ENCODE measurements around the gene DBN1. TPM values are rescaled to one million over a fixed set of nuclear protein-coding genes. Genes with fewer than 3 reads are reported as not detected.
"Not testable (repeated sequence)": the region's sequence is repeated elsewhere in the genome, so short reads cannot be mapped to it uniquely, and the experiment has no call there.

DBN1 gene
- total RNA-seq, 1 experiment from 2014 or later, result 343 TPM

DNA sequence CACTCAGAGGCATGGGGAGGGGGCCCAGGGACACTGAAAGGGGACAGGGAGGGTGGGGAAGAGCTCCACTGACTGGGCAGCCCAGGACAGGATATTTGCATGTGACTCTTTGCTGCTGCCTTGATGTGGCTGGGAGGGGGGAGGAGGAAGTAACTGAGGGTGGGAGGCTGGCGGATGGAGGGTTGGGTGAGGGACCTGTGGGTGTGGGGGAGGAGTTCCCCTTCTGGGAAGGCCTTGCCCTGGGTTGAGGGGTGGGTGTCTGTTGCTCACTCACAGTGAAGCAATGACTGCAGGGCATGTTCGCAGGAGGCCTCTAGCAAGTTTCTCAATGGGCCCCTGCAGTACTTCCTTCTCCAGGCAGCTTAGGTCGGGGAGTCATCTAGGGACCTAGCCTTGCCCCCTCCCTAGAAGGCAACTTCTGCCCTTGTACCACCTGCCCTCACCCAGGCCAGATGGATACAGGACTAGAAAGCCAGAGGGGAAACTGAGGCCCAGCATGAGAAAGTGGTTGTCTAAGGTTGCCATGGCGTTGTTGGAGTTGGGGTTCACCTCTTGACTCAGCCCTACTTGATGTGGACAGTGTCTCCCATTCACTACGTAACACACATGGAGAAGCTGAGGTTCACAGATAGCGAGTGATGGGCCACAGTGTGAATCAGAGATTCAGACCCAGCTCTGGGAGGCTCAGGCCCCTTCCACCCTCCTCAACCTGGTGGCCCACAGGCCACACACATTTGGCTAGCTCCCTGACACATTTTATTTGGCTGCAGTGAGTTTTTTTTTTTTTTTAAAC lies 44.0 kb downstream of the DBN1 start:
- no peak for DNase-seq (ENCODE audit: low spot score)

DNA sequence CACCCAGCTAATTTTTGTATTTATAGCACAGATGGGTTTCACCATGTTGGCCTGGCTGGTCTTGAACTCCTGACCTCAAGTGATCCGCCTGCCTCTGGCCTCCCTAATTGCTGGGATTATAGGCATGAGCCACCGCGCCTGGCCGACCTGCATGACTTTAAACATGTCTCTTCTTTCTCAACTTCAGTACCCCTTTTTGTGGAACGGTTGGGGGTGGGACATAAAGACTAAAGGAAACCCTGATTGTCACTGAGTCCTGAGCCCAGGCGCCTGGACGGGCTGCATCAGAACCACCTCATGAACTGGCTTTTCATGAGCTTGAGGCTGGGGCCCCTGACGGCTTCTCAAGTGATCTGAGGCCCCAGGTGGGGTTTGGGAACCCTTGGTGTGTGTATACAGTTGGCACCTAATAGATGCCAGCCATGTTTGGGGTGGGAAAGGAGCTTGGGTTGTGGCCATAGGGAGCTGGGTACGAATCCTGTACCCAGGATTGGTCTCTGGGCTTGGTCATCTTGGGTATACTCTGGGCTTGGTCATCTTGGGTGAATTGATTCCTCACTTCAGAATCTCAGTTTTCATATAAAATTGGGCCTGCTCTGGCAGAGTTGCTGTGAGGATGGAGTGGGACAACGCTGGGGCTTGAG lies 44.7 kb downstream of the DBN1 start:
- no peak for DNase-seq (ENCODE audit: low spot score)

DNA sequence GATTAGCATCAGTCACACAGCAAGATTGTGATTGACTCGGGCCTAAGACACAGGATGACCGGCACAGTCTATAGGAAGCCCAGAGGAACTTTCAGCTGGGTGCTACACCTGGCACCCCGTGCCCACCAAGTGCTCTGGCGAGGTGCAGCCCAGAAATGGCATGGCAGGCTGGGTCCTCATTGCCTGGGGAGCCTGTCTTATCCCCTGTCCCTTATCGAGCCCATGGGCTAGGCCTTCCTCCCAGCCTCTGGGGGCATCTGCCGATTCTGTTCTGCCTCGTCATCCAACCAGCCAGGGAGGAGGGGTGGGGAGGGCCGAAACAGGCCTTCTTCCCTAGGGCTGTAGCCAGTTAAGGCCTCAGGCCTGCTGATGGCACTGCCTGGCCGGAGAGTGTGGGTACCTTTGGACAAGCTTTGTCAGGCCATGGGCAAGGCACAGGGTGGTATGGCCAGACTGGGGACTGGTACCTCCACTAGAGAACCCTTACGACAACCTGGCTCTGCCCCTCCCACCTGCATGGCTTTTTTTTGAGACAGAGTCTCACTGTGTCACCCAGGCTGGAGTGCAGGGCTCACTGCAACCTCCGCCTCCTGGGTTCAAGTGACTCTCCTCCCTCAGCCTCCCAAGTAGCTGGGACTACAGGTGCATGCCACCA lies 45.4 kb downstream of the DBN1 start:
- DNase-seq (ENCODE audit: low spot score), result no peak

DNA sequence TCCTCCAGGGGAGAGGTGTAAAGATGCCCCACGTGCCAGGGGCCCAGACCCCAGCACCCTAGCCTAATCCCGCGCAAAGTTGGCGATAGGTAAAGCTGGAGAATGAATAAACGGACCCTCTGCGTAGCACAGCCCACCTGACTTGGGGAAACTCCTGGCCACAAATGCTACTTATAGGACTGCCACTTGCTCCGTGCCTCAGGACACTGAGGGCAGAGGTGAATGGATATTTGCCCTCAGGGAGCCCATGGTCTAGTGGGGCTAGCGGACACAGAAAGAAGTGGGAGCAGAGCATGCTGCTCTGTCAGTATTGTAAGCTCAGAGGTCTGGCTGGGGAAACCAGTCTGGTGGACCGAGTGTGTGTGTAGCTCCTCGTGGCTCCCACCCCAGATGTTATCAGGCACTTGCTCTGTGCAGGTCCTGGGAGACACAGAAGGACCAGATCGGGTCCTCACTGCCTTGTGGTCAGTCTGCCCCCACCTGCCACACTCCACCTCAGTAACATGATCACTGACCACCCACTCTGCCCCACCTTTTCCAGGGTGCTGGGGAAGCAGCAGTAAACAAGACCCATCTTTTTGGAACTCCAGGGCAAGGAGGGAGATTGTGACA lies 46.1 kb downstream of the DBN1 start:
- DNase-seq (ENCODE audit: low spot score), result no peak

DNA sequence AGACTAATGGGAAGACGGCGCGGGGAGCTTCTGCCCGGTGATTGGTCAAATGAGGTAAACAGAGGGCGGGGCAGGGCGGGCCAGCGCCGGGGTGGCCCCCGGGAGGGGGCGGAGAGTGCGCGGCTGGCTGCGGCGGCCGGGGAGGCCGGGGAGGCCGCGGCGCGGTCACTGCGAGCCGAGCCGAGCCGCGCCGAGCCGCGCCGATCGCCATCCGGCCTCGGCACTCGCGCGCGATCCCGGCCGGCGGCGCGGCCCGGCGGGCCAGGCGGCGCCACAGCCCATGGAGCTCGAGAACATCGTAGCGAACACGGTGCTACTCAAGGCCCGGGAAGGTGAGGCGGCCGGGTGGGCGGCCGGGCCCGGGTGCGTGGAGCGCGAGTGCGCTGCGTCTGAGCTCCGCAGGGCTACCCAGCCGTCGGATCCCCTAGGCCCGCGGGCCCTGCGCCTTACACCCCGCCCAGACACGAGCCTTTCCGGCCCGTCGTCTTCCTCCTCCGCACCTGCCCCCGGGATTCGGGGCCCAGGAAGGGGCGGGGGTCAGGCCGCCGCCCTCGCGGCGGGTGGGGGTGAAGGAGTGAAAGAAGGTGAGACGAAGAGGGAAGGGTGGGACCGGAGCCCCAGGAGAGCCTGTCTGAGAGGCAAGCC lies 46.7 kb downstream of the DBN1 start, which contains the start of gene GRK6:
TSS of gene GRK6 (plus strand) at position 111 of the 645 bp plus-strand sequence. CDS start at position 281, 170 bp downstream.
- DNase-seq (ENCODE audit: low spot score), result no peak

DNA sequence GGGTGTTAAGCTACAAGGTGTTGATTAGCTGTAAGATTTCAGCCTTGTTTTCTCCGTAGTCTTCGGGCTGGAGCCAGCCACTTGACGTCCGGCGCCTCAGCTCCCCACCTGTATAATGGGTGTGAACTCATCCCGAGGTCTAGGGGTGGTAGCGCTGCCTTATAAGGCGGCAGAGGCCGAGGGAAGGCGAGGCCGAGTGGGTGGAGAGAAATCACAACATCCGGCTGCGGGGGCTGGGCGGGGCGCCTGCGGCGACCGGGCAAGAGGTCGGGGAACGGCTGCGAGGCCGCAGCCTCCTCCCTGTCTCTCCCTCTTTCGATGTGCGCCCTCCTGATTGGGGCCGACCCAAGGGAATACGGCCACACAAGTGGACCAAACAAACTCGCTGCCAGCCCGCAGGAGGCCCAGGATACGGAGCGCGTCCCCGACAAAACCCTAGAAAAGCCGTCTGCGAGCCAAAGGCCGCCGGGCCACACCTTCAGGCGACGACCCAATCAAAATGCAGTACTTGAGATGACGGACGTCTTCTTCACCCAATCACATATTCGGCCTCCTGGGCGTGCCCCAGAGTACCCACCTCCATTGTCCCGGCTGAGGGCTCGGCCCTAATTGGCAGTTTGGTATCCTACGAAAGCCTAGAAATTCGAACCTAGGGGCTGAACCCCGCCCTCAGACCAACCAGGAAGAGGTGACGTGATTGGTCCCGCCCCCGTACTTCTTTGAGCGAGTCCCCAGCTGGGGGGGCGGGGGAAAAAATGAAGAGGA lies 47.5 kb downstream of the DBN1 start:
- peak; percentile 100 for DNase-seq (ENCODE audit: low spot score)

DNA sequence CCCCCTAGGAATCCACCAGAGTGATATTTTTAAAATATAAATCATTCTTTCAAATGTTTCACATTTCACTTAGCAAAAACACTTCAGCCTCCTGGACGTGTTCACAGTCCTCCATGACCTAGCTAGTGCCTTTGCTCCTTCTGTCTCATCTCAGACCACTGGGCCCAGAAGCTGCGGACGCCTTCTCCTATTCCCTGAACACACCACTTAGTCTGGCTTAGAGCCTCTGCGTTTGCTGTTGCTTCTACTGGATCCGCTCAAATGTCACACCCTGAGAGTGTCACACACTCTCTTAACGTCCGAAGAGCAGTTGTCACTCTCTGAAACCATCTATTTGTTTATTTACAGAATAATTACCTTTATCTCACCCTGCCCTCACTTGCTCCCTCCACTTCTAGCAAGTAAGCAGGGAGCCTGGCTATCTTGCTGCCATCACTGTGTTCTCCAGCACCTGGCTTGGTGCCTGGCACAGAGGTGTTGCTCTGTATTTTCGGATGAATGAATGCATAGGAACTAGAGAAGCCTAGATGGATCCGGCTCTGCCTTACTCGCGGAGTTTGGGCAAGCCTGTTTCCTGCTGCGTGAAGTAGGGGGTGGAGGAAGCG lies 48.1 kb downstream of the DBN1 start:
- no peak for DNase-seq (ENCODE audit: low spot score)

DNA sequence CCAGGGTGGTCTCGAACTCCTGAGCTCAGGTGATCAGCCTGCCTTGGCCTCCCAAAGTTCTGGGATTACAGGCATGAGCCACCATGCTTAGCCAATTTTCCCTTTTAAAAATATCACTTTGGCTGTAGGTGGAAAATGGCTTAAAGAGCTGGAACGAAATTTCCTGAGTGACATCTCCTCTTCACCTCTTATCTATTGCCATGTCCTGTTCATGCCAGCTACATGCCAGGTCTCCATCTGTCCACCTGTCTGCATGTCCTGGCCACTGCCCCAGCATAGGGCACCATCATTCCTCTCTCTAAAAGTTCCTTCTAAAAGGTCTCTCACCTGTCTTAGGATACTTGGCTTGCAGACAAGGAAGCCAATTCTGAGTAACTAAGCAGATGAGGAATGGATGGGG lies 49.8 kb downstream of the DBN1 start:
- DNase-seq (ENCODE audit: low spot score), result no peak

DNA sequence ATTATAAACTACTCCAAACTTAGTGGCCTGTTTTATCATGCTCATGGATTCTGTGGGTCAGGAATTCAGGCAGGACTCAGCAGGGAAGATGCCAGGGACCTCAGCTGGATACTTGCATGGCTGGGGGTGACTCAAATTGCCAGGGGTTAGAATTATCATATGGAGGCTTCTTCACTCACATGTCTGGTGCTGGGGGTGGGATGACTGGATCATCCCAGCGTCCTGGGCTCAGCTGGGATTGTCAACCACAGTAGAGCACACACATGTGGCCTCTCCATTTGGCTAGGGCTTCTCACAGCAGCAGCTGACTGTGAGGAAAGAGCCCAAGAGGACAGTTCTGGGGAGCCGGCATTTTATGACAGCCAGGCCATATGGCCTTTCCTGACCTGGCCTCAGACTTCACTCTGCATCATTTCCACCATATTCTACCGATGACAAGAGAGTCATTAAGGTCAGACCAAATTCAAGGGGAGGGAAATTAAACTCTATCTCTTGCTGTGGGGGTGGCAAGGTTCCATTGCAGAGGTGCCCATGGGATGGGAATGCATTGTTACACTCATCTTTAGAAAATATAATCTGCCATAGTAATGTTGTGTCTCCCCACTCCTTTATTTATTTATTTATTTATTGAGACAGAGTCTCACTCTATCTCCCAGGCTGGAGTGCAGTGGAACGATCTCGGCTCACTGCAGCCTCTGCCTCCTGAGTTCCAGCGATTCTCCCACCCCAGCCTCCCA lies 52.2 kb downstream of the DBN1 start:
- DNase-seq (ENCODE audit: low spot score), result no peak

DNA sequence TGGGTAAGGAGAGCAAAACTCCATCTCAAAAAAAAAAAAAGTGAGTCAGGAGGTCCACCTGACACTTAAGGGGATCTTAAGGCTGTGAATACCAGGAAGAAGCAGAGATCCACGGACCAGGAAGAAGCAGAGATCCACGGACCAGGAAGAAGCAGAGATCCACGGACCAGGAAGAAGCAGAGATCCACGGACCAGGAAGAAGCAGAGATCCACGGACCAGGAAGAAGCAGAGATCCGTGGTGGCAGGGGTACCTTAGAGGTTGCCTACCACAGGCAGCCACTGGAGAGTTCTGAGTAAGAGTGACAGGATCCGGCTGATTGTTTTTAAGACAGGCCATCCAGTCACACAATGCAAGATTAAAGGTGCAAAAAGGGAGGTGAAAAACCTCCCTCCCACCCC lies 53.0 kb downstream of the DBN1 start:
- DNase-seq (ENCODE audit: low spot score), result not testable (repeated sequence)

DNA sequence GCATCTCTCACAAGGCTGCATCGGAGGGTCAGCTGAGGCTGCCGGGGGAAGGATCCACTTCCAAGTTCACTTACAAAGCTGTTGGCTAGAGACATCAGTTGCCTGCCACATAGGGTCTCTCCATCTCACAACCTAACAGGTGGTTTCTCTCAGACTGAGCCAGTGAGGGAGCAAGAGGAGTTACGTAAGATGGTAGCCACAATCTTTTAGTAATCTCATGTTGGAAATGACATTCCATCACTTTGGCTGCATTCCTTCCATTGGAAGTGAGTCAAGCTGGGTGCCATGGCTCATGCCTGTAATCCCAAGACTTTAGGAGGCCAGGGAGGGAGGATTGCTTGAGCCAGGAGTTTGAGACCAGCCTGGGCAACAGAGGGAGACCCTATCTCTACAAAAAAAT lies 54.4 kb downstream of the DBN1 start:
- peak; percentile 42 for DNase-seq (ENCODE audit: low spot score)

DNA sequence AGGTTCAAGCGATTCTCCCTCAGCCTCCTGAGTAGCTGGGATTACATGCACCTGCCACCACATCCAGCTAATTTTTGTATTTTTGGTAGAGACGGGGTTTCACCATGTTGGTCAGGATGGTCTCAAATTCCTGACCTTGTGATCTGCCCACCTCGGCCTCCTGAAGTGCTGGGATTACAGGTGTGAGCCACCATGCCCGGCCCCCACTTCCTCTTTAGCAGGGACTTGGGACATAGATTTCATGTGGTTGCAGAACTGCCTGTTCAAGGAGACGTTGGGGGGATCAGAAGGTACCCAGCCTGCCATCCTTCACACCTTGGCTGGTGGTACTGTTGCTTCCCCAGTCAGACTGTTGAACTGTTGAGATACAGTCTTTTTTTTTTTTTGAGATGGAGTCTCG lies 56.4 kb downstream of the DBN1 start:
- not testable (repeated sequence) for DNase-seq (ENCODE audit: low spot score)

DNA sequence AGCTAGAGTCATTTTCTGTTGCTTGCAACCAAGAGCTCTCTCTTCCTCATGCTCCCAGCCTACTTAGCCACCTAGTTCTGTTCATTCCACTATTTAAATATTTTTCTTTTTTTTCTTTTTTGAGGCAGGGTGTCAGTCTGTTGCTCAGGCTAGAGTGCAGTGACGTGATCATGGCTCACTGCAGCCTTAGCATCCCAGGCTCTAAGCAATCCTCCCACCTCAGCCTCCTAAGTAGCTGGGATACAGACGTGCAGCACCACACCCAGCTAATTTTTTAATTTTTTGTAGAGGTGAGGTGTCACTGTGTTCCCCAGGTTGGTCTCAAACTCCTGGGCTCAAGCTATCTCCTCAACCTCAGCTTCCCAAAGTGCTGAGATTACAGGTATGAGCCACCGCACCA lies 59.0 kb downstream of the DBN1 start:
- DNase-seq (ENCODE audit: low spot score), result no peak

DNA sequence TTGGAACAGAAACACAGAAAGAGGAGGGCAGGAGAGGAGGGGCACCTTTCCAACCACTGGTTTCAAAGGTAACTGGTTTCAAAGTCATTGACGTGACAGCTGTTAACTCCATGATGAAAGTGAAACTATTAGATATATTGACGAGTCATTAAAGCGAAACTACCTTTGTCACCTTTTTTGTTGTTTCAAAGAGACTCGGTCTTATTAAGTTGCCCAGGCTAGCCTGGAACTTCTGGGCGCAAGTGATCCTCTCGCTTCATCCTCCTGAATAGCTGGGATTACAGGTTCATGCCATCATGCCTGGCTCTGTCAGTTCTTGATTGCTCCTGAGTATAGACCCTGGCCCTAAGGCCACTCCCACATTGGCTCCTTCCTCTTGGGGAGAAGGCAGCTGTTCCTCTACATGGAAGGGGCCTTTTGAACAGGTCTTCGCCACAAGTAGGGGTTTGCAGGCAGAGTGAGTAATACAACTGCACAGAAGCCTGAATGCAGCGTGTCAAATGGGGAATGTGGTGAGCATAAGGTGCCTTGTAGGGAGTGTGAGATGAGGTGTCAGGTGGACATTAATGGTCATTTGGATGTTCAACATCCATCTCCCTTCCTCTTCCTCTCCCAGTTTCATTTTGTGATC lies 60.7 kb downstream of the DBN1 start:
- DNase-seq (ENCODE audit: low spot score), result no peak

DNA sequence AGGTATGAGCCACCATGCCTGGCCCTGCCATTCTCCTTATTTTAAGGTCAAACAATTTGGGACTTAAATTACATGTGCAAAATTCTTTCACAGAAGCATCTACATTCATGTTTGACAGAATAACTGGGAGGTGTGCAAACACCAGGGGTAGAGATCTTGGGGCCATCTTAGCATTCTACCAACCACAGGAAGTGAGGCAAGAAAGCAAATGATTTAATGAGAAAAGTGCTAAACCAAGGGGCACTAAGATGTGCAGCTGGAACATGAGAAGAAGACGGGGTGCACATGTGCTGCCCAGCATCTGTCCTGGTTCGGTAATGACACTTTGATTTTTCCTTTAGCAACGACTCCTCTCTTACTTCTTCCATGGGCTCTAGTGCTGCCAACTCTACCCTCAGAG lies 62.9 kb downstream of the DBN1 start:
- no peak for DNase-seq (ENCODE audit: low spot score)

DNA sequence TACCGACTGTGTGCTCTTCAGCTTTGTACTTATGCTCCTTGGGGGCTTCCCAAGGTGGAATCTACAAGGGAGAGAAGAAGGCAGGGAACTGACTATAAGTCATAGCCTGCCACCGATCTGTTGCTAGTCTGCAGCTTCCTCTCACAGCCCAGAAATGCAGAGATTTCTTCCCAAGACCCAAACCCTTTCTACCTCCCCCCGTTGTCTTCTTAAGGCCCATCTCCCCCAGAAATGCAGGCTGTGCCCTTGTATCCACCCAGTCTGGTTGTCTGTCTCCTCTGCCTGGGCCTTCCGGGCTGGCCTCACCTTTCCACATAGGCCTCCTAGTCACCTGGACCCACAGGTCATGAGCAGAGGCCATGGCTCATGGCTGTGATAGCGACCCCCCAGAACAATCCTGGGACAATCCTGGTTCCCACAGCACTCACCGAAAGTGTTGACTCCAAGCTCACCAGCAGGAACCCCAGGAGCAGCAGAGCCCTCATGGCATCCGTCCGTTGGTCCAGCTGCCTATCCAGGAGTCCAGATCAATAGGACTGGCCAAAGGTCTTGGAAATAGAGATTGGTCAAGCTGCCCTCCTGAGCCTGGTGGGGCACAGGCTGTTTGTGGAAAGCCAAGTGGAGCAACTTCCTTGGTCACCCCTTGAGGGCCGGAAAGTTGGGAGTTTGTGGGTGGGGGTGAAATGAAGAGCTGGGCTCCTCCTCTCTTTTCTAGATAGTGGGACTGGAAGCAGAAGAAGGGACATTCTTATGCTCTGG lies 64.2 kb downstream of the DBN1 start, which contains the start of gene F12:
TSS of gene F12 (minus strand) at position 522 of the 759 bp plus-strand sequence. CDS start at position 485, 37 bp downstream.
- DNase-seq (ENCODE audit: low spot score), result no peak

Data from A172 (cell line).